NCI-H748 (cell line): ENCODE measurements around the gene ASTN1.
"Not testable (repeated sequence)": the region's sequence is repeated elsewhere in the genome, so short reads cannot be mapped to it uniquely, and the experiment has no call there.

Experiments used
- DNase-seq: peaks from one replicate; lab custom pipeline; 2025; ENCODE audit not compliant: unreplicated experiment; lab: John Stamatoyannopoulos, UW

ASTN1 gene

DNA sequence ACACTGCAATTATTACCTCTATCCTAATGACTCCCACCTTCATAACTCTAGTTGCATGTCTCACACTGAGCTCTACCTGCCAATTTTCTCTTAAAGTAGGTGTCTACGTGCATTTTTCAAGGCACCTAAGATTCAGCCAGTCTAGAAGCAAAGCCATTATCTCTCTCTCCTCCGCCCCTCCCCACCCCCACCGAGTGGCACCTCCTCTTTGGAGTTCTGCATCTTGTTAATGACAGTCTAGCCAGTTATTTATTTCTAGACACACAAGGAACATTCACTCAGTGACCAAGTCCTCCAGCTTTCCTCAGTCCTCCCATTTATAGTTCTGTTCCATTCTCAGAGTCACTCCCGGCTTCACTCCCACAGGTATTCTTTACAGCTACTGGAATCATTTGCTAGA, 47.6 kb downstream of the ASTN1 start:
- no peak for DNase-seq

DNA sequence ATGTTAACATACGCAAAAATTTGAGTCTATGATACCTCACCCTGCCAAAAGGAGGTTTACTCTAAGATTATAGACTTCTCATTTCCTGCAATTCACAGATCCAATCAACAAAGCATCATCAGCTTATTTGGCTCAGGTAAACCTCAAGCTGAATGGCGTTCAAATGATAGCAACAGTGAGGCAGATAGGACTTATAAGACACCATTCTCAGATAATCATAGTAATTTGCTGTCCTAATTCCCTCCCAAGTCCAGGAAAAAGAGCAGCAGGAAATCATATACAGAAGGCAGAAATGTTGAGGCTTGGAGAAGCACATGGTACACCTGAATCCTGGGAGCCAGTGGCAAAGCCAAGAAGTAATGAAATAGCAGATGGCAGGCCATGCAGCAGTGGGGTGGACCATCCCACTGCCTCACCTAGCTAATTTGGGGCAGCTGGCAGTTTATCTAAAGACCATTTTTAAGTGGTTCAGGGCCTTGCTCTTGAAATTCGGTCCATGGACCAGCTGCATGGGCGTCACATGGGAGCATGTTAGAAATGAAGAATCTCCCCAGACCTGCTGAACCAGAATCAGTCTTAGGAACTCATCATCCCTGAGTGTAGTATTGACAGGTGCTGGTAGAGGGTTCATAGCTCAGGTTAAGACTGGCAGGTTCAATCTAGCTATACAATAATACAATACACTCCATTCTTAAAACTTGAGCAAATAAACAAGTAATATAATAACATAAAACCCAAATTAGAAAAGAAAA, 57.7 kb downstream of the ASTN1 start:
- no peak for DNase-seq

GRCh38 chr1:177106196-177106595, 58.3 kb downstream of the ASTN1 start:
- no peak for DNase-seq

- no peak for DNase-seq
Measured at GRCh38 chr1:177103005-177103852, 61.3 kb downstream of the ASTN1 start.

DNA sequence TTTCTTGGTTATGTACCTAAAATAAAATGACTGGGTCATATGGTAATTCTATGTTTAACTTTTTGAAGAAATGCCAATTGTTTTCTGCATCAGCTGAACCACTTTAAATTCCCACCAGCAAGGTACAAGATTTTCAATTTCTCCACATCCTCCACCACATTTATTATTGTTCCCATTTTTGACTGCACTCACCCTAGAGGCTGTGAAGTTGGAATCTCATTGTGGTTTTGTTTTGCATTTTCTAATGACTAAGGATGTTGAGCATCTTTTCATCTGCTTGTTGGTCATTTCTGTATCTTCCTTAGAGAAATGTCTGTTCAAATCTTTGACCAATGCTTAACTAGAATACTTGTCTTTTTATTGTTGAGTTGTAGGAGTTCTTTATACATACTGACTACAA, 72.5 kb downstream of the ASTN1 start:
- DNase-seq: no peak

- no peak for DNase-seq
Measured at GRCh38 chr1:177091040-177091439, 73.5 kb downstream of the ASTN1 start.

DNA sequence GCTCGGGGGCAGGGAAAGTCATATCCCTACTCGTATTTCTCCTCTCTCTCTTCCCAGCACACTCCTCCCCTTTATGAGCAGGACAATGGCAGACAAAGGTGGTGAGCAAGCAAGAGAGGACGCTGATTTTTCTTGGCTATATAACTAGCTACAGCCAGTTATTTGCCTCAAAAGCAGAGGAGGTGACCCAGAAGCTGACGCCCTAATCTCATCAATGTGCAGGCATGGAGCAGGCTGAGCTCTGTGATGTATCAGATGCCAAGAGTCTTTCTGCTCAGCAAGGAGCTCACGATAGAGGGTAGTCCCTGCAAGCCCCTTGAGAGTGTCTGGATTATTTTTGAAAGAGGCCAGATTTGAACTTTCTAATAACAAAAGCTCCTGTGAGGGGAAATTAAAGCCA, 75.5 kb downstream of the ASTN1 start:
- DNase-seq: no peak

- no peak for DNase-seq
Measured at GRCh38 chr1:177082855-177083693, 81.4 kb downstream of the ASTN1 start.

GRCh38 chr1:177080564-177080963, 83.9 kb downstream of the ASTN1 start:
- no peak for DNase-seq

GRCh38 chr1:177077734-177078499, 86.6 kb downstream of the ASTN1 start:
- no peak for DNase-seq

DNA sequence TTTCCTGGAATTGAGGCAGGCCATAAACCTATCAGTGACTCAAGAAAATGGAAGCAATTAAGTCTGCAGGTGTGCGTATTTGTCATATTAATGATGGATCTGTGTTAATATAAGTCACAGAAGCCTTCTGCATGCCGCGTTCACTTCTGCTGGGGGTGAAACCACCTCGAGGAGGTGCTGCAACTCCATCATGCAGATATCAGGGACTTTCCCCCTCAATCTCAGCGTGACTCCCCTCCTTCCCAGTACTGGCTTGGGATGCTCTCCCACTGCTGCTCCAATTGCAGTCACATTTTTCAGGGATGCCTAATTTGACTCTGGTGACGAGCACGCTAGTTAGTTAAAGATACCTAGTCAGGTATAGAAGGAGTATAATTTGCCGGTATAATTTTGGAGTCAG, 87.5 kb downstream of the ASTN1 start:
- DNase-seq: no peak

- DNase-seq: not testable (repeated sequence)
Measured at GRCh38 chr1:177074811-177075210, 89.7 kb downstream of the ASTN1 start.

- no peak for DNase-seq
Measured at GRCh38 chr1:177069490-177069889, 95.0 kb downstream of the ASTN1 start.

DNA sequence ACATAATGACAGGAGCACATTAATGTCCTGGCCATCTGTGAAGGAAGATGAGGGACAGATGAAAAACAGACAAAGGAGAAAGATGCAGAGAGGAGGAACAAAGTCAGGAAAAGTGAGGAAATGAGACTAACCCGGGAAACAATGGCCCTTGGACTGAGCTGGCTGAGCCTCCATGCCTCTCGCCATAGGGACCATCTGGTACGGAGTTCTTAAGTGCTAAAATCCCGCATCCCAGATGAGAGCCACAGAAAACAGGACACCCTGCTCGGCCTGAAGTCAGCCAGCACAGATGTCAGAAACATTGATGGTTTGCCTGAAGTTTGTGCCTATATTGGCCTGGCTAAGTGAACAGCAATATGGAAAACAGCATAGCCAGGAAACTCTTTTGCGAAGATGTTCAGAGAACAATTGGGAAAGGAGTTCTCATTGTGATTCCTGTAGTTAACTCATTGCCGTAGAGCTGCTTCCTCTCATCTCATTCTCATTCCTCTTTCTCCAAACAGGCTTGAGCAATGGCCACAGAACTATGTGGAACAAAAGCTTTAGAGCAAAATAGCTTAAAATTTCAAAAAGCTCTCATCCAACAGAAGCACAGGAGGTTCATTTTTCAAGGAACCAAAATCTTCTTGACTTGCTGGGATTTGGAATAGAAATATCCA, 96.6 kb downstream of the ASTN1 start:
- no peak for DNase-seq

- peak; percentile 43 for DNase-seq
Measured at GRCh38 chr1:177065430-177065829, 99.1 kb downstream of the ASTN1 start.

GRCh38 chr1:177063648-177064047, 100.9 kb downstream of the ASTN1 start:
- no peak for DNase-seq

GRCh38 chr1:177054542-177054941, 110.0 kb downstream of the ASTN1 start:
- peak; percentile 78 for DNase-seq

GRCh38 chr1:177053648-177054047, 110.9 kb downstream of the ASTN1 start:
- peak; percentile 20 for DNase-seq

DNA sequence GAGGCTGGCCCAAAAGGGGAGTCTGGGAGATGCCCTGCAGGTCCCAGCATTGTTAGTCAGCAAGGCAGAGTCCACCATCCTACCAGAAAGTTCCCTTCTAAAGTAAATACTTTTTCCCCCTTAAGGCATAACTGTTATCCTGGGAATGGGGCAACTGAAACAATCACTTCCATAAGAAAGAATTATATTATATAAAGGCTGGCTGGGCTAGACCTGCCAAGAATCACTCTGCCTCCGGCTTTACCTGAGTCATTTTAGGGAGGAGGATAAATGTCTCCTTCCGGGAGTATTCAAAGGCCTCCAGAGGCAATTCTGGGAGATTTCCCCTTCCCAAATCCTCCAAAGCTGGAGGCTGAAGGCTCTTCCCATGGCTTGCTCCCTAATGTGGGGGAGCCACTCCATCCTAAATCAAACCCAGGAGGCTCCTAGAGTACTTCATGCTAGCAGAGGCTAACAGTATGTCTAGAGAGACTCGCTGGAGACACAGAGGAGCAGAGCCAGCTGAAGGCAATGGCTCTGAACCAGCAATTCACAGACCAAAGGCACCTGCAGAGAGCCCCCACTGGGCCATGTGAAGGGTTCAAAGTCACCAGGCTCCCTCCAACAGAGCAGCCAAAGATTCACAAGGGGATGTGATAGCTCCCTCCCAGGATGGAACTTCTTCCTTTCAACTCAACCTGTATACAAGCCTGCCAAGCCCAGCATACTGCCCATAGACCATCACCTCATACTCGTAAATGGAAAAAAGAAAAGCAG, 116.0 kb downstream of the ASTN1 start:
- DNase-seq: no peak
